Lower lobe of right lung (tissue), 2 donors: ENCODE data around the gene CXXC5. TPM values are rescaled to one million over a fixed set of nuclear protein-coding genes. Genes with fewer than 3 reads are reported as not detected.
A peak's percentile ranks its signal among the peaks of the same experiment; 100 is the strongest.

Experiments used
- ATAC-seq, 2 donors: fragments of 200-7000 bp; cut with Tn5 transposase; one replicate each; pipeline ENCODE4 v1.9.1; 2020 to 2022; ENCODE audit warnings: mild to moderate bottlenecking in 2 of 2, moderate library complexity in 2 of 2
- DNase-seq: peaks from one replicate; pipeline ENCODE4 v3.0.0-alpha.2; 2020
- H3K27ac ChIP-seq: fragments of 200-600 bp; one replicate; pipeline ENCODE4 v1.8.0; 2022
- H3K27me3 ChIP-seq: fragments of 200-600 bp; one replicate; pipeline ENCODE4 v1.8.0; 2022; ENCODE audit warnings: low read depth
- H3K36me3 ChIP-seq: fragments of 200-600 bp; one replicate; pipeline ENCODE4 v1.8.0; 2022; ENCODE audit warnings: mild to moderate bottlenecking
- H3K4me1 ChIP-seq: fragments of 200-600 bp; one replicate; pipeline ENCODE4 v1.8.0; 2022
- H3K4me3 ChIP-seq: fragments of 200-600 bp; one replicate; pipeline ENCODE4 v1.8.0; 2022; ENCODE audit warnings: mild to moderate bottlenecking
- H3K9me3 ChIP-seq: fragments of 200-600 bp; one replicate; pipeline ENCODE4 v1.8.0; 2022
- CTCF ChIP-seq: fragments of 200-600 bp; IDR thresholded peaks from one replicate; pipeline ENCODE4 v1.8.0; 2022; ENCODE audit warnings: antibody characterized with exemption, mild to moderate bottlenecking
- intact Hi-C: fragments of 100-400 bp; cut with DNase I; formaldehyde crosslinking; loops from one replicate; pipeline ENCODE4 v1.11.0; 2022
- total RNA-seq: library from RNA; stranded (reverse); fragmentation: NEBNext Ultra II Directional; extraction: Animal tissue kit (Norgen Biotek cat#: 25700); gene quantifications from one replicate; pipeline ENCODE4 v1.2.1, GENCODE V29; 2021
- donor health status: DM: no; HTN: yes; CAD: no; lungs with severe emphysema.

Gene CXXC5
- total RNA-seq, 1 donor from 2014 or later = 27.3 TPM

DNA sequence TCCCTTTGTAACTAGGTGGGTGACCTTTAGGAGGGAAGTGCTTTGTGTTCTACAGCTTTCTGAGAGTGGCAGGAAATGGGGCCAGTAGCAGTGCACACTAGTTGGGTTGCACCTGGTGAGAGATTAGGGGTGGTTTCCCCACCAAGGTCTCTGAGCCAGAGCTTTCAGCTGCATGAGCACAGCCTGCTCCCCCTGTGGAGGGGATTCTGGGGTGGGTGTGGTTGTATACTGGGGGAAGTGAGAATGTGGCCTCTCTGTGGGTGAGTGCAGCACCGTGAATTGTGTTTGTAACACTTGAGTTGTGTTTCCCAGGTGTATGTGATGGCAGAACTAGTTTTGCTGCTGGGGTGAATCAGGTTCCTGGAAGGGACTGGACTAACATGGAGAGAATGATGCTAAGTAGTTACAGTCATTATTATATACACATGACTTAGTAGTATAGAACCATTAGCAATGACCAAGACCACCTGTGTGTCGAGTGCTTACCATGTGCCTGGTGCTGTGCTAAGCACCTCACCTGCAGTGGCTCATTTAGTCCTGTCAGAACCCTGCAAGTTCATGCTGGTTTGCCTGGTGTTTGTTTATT lies 11.8 kb upstream of the CXXC5 start:
- Histone ChIP-seq H3K27ac (peak overlapping the region; percentile 85), H3K9me3 (no peaks in the 10 kb centered on the region), H3K36me3 (peaks cover 3% of the 10 kb centered on the region), H3K27me3 (no peaks in the 10 kb centered on the region), H3K4me3 (no peak overlapping the region), H3K4me1 (peaks cover 46% of the 10 kb centered on the region)
- intact Hi-C loops = loop anchor here (10.0 kb wide), 2 partner anchors 59 to 129 kb away; no protein-coding TSS in a partner anchor
- no peak for TF ChIP-seq CTCF
- ATAC-seq (peak; percentile 4 to 5), DNase-seq (no peak)

- intact Hi-C loops = loop anchor here (10.0 kb wide), 2 partner anchors 58 to 128 kb away; no protein-coding TSS in a partner anchor
- no peak for TF ChIP-seq CTCF
- Histone ChIP-seq H3K36me3 (peaks cover under 1% of the 10 kb centered on the region), H3K27me3 (no peaks in the 10 kb centered on the region), H3K27ac (peak overlapping the region; percentile 85), H3K4me3 (peak overlapping the region; percentile 60), H3K4me1 (peaks cover 46% of the 10 kb centered on the region), H3K9me3 (no peaks in the 10 kb centered on the region)
- no peak for DNase-seq
- peak in 1 of 2 donors; percentile 1 for ATAC-seq
Measured at GRCh38 chr5:139636975-139637408, 11.2 kb upstream of the CXXC5 start.

DNA sequence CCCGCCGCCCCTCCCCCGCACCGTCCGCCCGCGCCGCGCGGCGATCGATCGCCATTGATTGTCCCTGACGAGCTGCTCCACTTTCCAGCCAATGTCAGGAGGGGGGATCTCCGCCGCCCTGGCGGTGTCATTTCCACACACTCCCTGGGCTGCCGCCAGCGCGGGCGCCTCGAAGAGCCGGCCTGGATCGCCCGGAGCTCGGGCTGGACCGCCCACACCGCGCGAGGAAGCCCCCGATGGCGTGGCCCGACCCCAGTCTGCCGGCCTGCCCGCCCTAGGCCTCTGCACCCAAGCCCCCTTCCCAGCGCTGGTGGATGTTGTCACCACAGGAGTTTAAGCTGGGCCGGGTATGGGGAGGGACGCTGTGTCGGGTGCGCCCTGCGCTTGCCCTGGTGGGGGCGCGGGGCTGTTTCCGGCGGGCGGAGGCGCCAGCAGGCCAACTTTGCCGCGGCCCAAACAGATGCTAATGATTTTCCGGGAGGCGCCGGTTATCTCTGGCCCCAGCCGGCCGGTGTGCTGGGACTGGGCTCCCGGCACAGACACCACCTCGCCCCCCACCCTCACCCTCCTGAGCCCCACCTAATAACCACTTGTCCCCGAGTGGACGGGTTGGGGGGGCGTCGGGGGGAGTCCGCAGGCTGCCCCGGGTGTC lies 10.6 kb upstream of the CXXC5 start:
- TF ChIP-seq CTCF = peak; percentile 30
- Histone ChIP-seq H3K36me3 (no peaks in the 10 kb centered on the region), H3K9me3 (no peaks in the 10 kb centered on the region), H3K27me3 (no peaks in the 10 kb centered on the region), H3K27ac (peak overlapping the region; percentile 85), H3K4me1 (peaks cover 51% of the 10 kb centered on the region), H3K4me3 (peak overlapping the region; percentile 60)
- peak; percentile 86 for DNase-seq
- peak; percentile 83 to 85 for ATAC-seq
- intact Hi-C loops = loop anchor here (10.0 kb wide), 2 partner anchors 57 to 127 kb away; no protein-coding TSS in a partner anchor

GRCh38 chr5:139638090-139638735 lies 9.9 kb upstream of the CXXC5 start:
- Histone ChIP-seq H3K36me3 (no peaks in the 10 kb centered on the region), H3K27ac (peak overlapping the region; percentile 85), H3K4me1 (peaks cover 58% of the 10 kb centered on the region), H3K4me3 (peak overlapping the region; percentile 60), H3K9me3 (no peaks in the 10 kb centered on the region), H3K27me3 (no peaks in the 10 kb centered on the region)
- TF ChIP-seq CTCF = no peak
- DNase-seq (peak; percentile 87), ATAC-seq (peak; percentile 79 to 84)
- intact Hi-C loops = loop anchor here (10.0 kb wide), 2 partner anchors 57 to 127 kb away; no protein-coding TSS in a partner anchor

- no peaks in the 10 kb centered on the region for H3K27me3 ChIP-seq
- intact Hi-C loops = loop anchor here (10.0 kb wide), 2 partner anchors 56 to 126 kb away; no protein-coding TSS in a partner anchor
- no peak for ATAC-seq
- peaks cover 63% of the 10 kb centered on the region for H3K4me1 ChIP-seq
- no peaks in the 10 kb centered on the region for H3K36me3 ChIP-seq
- peak overlapping the region; percentile 60 for H3K4me3 ChIP-seq
- no peaks in the 10 kb centered on the region for H3K9me3 ChIP-seq
- TF ChIP-seq CTCF = no peak
- H3K27ac ChIP-seq = peak overlapping the region; percentile 85
- DNase-seq = no peak
Measured at GRCh38 chr5:139638736-139639618, 9.2 kb upstream of the CXXC5 start.
